Anterior cingulate cortex (tissue), 58 donors: ENCODE data around the gene NEDD4.
"Not testable (repeated sequence)": the region's sequence is repeated elsewhere in the genome, so short reads cannot be mapped to it uniquely, and the experiment has no call there.

Source experiments
- DNase-seq, 58 donors: peaks; one replicate each; lab custom pipeline; 2025; lab: John Stamatoyannopoulos, UW

The NEDD4 gene

GRCh38 chr15:56007053-56007452 is 13.6 kb upstream of the NEDD4 start:
- peak in 15 of 58 donors; percentile 1 to 43 (median 8) for DNase-seq

GRCh38 chr15:56006371-56006770 is 13.0 kb upstream of the NEDD4 start:
- DNase-seq, result not testable (repeated sequence)

GRCh38 chr15:56004281-56004680 is 10.9 kb upstream of the NEDD4 start:
- DNase-seq, result not testable (repeated sequence)

- not testable (repeated sequence) for DNase-seq
These were observed 10.4 kb upstream of the NEDD4 start for GRCh38 chr15:56003777-56004176.

GRCh38 chr15:56003277-56003676 is 9.9 kb upstream of the NEDD4 start:
- DNase-seq, result not testable (repeated sequence)

GRCh38 chr15:56001471-56002078 is 8.2 kb upstream of the NEDD4 start:
- no peak for DNase-seq

GRCh38 chr15:55999658-56000057 is 6.2 kb upstream of the NEDD4 start:
- DNase-seq, result no peak

GRCh38 chr15:55998478-55998877 is 5.1 kb upstream of the NEDD4 start:
- DNase-seq, result no peak

GRCh38 chr15:55993804-55994560 is 570 bp upstream of the NEDD4 start:
- DNase-seq, result peak in 17 of 58 donors; percentile 19 to 84 (median 45)

- DNase-seq, result peak in 1 of 58 donors; percentile 18
These were observed 672 bp downstream of the NEDD4 start for GRCh38 chr15:55992769-55993110.

- DNase-seq, result no peak
These were observed 1.3 kb downstream of the NEDD4 start for GRCh38 chr15:55991802-55992768.

GRCh38 chr15:55990998-55991397 is 2.4 kb downstream of the NEDD4 start:
- DNase-seq, result no peak

GRCh38 chr15:55990516-55990915 is 2.9 kb downstream of the NEDD4 start:
- DNase-seq, result no peak

- no peak for DNase-seq
These were observed 4.0 kb downstream of the NEDD4 start for GRCh38 chr15:55989383-55989782.

- DNase-seq, result no peak
These were observed 11.7 kb downstream of the NEDD4 start for GRCh38 chr15:55981582-55982249.

GRCh38 chr15:55980511-55980910 is 12.9 kb downstream of the NEDD4 start:
- no peak for DNase-seq

GRCh38 chr15:55977231-55977630 is 16.2 kb downstream of the NEDD4 start:
- no peak for DNase-seq

GRCh38 chr15:55970286-55970685 is 23.1 kb downstream of the NEDD4 start:
- DNase-seq, result no peak

GRCh38 chr15:55969582-55969981 is 23.8 kb downstream of the NEDD4 start:
- no peak for DNase-seq

GRCh38 chr15:55968923-55969322 is 24.5 kb downstream of the NEDD4 start:
- DNase-seq, result no peak
